GM23248 (cell line): Measurements from ENCODE around the gene EIF4A2.

Experiments used
- EZH2 ChIP-seq: fragments of 200-600 bp; sonication (generic); IDR thresholded peaks from 2 replicates; pipeline ENCODE4 v1.6.1; 2018; ENCODE audit warnings: antibody characterized with exemption, mild to moderate bottlenecking; ENCODE audit not compliant: insufficient read depth, poor library complexity, severe bottlenecking
- EZH2phosphoT487 ChIP-seq: fragments of 200-600 bp; sonication (generic); IDR thresholded peaks from 2 replicates; pipeline ENCODE4 v1.6.1; 2018; ENCODE audit warnings: antibody characterized with exemption, moderate library complexity, mild to moderate bottlenecking, low read depth; ENCODE audit not compliant: insufficient read depth

DNA sequence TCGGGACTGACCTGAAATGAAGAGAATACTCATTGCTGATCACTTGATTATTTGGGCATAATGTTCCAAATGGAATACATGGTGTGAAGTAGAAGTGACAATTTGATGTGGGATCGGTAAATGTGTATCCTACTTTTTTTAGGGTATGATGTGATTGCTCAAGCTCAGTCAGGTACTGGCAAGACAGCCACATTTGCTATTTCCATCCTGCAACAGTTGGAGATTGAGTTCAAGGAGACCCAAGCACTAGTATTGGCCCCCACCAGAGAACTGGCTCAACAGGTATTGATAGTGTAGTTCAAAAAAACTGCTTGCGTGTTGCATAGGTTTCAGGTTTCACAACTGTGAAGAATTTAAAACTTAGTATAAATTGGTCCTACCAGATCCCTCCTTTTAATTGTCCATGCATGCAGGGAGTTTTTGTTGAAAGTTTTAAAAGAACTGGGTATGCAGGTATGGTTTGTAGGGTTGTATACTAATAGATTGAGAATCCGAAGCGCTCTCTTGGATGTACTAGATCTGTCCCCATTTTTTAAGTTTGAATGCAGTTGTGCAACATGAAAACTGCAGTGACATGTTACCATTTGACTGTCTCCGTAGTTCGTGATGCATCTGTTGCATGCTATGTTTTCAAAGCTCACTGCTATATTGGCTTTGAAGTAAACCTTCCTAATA is 1.6 kb downstream of the EIF4A2 start:
- TF ChIP-seq EZH2, result no peak
- no peak for TF ChIP-seq EZH2phosphoT487
